Lower leg skin (tissue), 3 donors: ENCODE data around the gene VSIR.

Source experiments
- POLR2A ChIP-seq, 2 donors: fragments of 450-650 bp; IDR thresholded peaks; one replicate each; pipeline ENCODE4 v1.6.1; 2016 to 2017; ENCODE audit warnings: antibody characterized with exemption in 2 of 2, mild to moderate bottlenecking in 1 of 2, moderate library complexity in 1 of 2
- TF ChIP-seq, protein P1 (sequence below), 3 donors: fragments of 450-650 bp; IDR thresholded peaks; one replicate each; pipeline ENCODE4 v1.5.1; 2016; ENCODE audit warnings: antibody characterized with exemption in 3 of 3, mild to moderate bottlenecking in 3 of 3, moderate library complexity in 2 of 3

DNA sequence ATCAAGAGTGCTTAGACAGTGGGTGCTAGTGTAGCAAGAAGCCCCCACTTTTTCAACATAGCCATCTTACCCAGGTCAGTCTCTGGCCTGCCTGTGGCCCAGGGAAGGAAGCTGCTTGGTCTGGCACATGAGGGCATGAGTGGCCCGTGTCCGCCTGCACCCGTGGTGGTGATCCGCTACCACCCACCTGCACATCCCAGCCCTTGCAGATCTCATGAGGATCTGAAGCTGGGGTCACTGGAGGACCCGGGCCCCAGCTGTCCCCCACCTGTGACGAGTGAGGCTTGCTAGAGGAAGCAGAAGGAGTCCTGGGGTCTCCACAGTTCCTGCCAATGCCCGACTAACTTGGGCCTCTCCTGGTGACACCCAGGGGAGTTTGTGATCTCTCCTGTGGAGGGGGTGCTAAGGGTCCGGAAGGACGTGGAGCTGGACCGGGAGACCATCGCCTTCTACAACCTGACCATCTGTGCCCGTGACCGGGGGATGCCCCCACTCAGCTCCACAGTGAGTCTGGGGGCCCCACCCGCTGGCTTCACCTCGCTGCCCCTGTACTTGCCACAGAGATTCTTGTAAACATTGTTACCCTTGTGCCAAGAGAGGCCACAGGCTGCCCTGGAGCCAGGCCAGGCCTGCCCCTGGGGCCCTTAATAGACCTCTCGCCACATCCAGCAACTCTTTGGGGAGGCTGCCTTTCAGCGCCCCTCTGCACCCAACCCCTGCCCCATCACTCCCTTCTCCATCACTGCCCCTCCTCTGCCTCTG lies 10.8 kb upstream of the VSIR start:
- TF ChIP-seq, protein P1, sequence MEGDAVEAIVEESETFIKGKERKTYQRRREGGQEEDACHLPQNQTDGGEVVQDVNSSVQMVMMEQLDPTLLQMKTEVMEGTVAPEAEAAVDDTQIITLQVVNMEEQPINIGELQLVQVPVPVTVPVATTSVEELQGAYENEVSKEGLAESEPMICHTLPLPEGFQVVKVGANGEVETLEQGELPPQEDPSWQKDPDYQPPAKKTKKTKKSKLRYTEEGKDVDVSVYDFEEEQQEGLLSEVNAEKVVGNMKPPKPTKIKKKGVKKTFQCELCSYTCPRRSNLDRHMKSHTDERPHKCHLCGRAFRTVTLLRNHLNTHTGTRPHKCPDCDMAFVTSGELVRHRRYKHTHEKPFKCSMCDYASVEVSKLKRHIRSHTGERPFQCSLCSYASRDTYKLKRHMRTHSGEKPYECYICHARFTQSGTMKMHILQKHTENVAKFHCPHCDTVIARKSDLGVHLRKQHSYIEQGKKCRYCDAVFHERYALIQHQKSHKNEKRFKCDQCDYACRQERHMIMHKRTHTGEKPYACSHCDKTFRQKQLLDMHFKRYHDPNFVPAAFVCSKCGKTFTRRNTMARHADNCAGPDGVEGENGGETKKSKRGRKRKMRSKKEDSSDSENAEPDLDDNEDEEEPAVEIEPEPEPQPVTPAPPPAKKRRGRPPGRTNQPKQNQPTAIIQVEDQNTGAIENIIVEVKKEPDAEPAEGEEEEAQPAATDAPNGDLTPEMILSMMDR (IDR thresholded peaks at IDR 0.05) = no peak
- TF ChIP-seq POLR2A (IDR thresholded peaks at IDR 0.05) = no peak
